Ectodermal cell (in vitro differentiated cells): ENCODE data around the gene GRM3.

Source experiments
- H3K27ac ChIP-seq: 2 replicates; pipeline ENCODE4 v1.7.0; 2013; ENCODE audit warnings: mild to moderate bottlenecking, low read depth, low read length; ENCODE audit not compliant: insufficient read depth, poor library complexity, severe bottlenecking
- H3K27me3 ChIP-seq: 2 replicates; pipeline ENCODE4 v1.7.0; 2013; ENCODE audit warnings: mild to moderate bottlenecking, low read length; ENCODE audit not compliant: insufficient read depth, control insufficient read depth, poor library complexity, severe bottlenecking
- H3K36me3 ChIP-seq: one replicate; pipeline ENCODE4 v1.7.0; 2013; ENCODE audit warnings: low read length; ENCODE audit not compliant: control insufficient read depth, insufficient read depth
- H3K4me1 ChIP-seq: one replicate; pipeline ENCODE4 v1.7.0; 2013; ENCODE audit warnings: low read length; ENCODE audit not compliant: control insufficient read depth, insufficient read depth
- H3K4me3 ChIP-seq: 2 replicates; pipeline ENCODE4 v1.7.0; 2013; ENCODE audit warnings: low read depth, low read length, control low read depth; ENCODE audit not compliant: insufficient read depth
- H3K9me3 ChIP-seq: 2 replicates; pipeline ENCODE4 v1.7.0; 2013; ENCODE audit warnings: mild to moderate bottlenecking, low read length, moderate library complexity; ENCODE audit not compliant: control insufficient read depth
- WGBS, 2 experiments: methylation state at CpG; one replicate each; pipeline ENCODE4 v1.1.7; 2013; ENCODE audit warnings: missing lambda C conversion rate in 2 of 2; 5-methylcytosine and 5-hydroxymethylcytosine counted together

The GRM3 gene

GRCh38 chr7:86749741-86750665, 106.3 kb downstream of the GRM3 start:
- no peaks in the 10 kb centered on the region for H3K9me3 ChIP-seq
- no peak overlapping the region for H3K4me3 ChIP-seq
- no peaks in the 10 kb centered on the region for H3K36me3 ChIP-seq
- WGBS, 2 experiments = 92 to 93% methylated on average over 2 to 3 of the region's 4 CpGs
- H3K4me1 ChIP-seq = peaks cover 9% of the 10 kb centered on the region
- no peak overlapping the region for H3K27ac ChIP-seq
- no peaks in the 10 kb centered on the region for H3K27me3 ChIP-seq

GRCh38 chr7:86760236-86760635, 116.5 kb downstream of the GRM3 start:
- 25 to 33% methylated on average over 3 to 4 of the region's 4 CpGs for WGBS, 2 experiments
- no peak overlapping the region for H3K4me3 ChIP-seq
- H3K9me3 ChIP-seq = no peaks in the 10 kb centered on the region
- no peak overlapping the region for H3K27ac ChIP-seq
- H3K4me1 ChIP-seq = peaks cover 6% of the 10 kb centered on the region
- no peaks in the 10 kb centered on the region for H3K36me3 ChIP-seq
- H3K27me3 ChIP-seq = no peaks in the 10 kb centered on the region

GRCh38 chr7:86762129-86762528, 118.4 kb downstream of the GRM3 start:
- Histone ChIP-seq H3K4me3 (no peak overlapping the region), H3K9me3 (no peaks in the 10 kb centered on the region), H3K27me3 (no peaks in the 10 kb centered on the region), H3K4me1 (peaks cover 6% of the 10 kb centered on the region), H3K36me3 (no peaks in the 10 kb centered on the region), H3K27ac (no peak overlapping the region)
- 75 to 77% methylated on average over 1 to 2 of the region's 2 CpGs for WGBS, 2 experiments

GRCh38 chr7:86765931-86766330, 122.2 kb downstream of the GRM3 start:
- no peaks in the 10 kb centered on the region for H3K9me3 ChIP-seq
- no peak overlapping the region for H3K4me3 ChIP-seq
- no peaks in the 10 kb centered on the region for H3K4me1 ChIP-seq
- WGBS, 2 experiments = 88 to 90% methylated on average over 2 of the region's 2 CpGs
- H3K27me3 ChIP-seq = no peaks in the 10 kb centered on the region
- no peak overlapping the region for H3K27ac ChIP-seq
- no peaks in the 10 kb centered on the region for H3K36me3 ChIP-seq

GRCh38 chr7:86768394-86768793, 124.7 kb downstream of the GRM3 start:
- H3K4me1 ChIP-seq = no peaks in the 10 kb centered on the region
- 90 to 95% methylated on average over 1 of the region's 1 CpG for WGBS, 2 experiments
- H3K4me3 ChIP-seq = no peak overlapping the region
- no peak overlapping the region for H3K27ac ChIP-seq
- H3K27me3 ChIP-seq = no peaks in the 10 kb centered on the region
- H3K36me3 ChIP-seq = no peaks in the 10 kb centered on the region
- no peaks in the 10 kb centered on the region for H3K9me3 ChIP-seq

GRCh38 chr7:86768967-86769760, 125.5 kb downstream of the GRM3 start:
- no peaks in the 10 kb centered on the region for H3K36me3 ChIP-seq
- 88 to 94% methylated on average over 4 of the region's 4 CpGs for WGBS, 2 experiments
- H3K4me3 ChIP-seq = no peak overlapping the region
- H3K9me3 ChIP-seq = no peaks in the 10 kb centered on the region
- H3K27me3 ChIP-seq = no peaks in the 10 kb centered on the region
- H3K4me1 ChIP-seq = no peaks in the 10 kb centered on the region
- no peak overlapping the region for H3K27ac ChIP-seq

GRCh38 chr7:86773309-86773708, 129.6 kb downstream of the GRM3 start:
- H3K27ac ChIP-seq = no peak overlapping the region
- no peak overlapping the region for H3K4me3 ChIP-seq
- no peaks in the 10 kb centered on the region for H3K4me1 ChIP-seq
- H3K36me3 ChIP-seq = no peaks in the 10 kb centered on the region
- no peaks in the 10 kb centered on the region for H3K9me3 ChIP-seq
- H3K27me3 ChIP-seq = no peaks in the 10 kb centered on the region

- H3K4me3 ChIP-seq = no peak overlapping the region
- no peaks in the 10 kb centered on the region for H3K4me1 ChIP-seq
- H3K9me3 ChIP-seq = no peaks in the 10 kb centered on the region
- no peak overlapping the region for H3K27ac ChIP-seq
- H3K27me3 ChIP-seq = no peaks in the 10 kb centered on the region
- H3K36me3 ChIP-seq = no peaks in the 10 kb centered on the region
Observed at GRCh38 chr7:86775203-86775602, 131.5 kb downstream of the GRM3 start.

GRCh38 chr7:86776136-86776535, 132.4 kb downstream of the GRM3 start:
- no peaks in the 10 kb centered on the region for H3K9me3 ChIP-seq
- H3K27me3 ChIP-seq = no peaks in the 10 kb centered on the region
- H3K27ac ChIP-seq = no peak overlapping the region
- H3K4me3 ChIP-seq = no peak overlapping the region
- WGBS, 2 experiments = 92 to 93% methylated on average over 1 of the region's 1 CpG
- H3K36me3 ChIP-seq = no peaks in the 10 kb centered on the region
- no peaks in the 10 kb centered on the region for H3K4me1 ChIP-seq

- no peaks in the 10 kb centered on the region for H3K36me3 ChIP-seq
Observed at GRCh38 chr7:86778271-86778670, 134.6 kb downstream of the GRM3 start.

More at GRCh38 chr7:86778271-86778670, 134.6 kb downstream of the GRM3 start:
- Histone ChIP-seq H3K9me3 (no peaks in the 10 kb centered on the region), H3K27me3 (no peaks in the 10 kb centered on the region), H3K27ac (no peak overlapping the region), H3K4me1 (no peaks in the 10 kb centered on the region), H3K4me3 (no peak overlapping the region)
